Liver (tissue), 9 donors: Measurements from ENCODE around the gene XK. TPM values are rescaled to one million over a fixed set of nuclear protein-coding genes. Genes with fewer than 3 reads are reported as not detected.

Source experiments
- DNase-seq: peaks from one replicate; pipeline ENCODE4 v3.0.0-alpha.2; 2017; ENCODE audit warnings: low spot score
- H3K27ac ChIP-seq, 2 donors: one replicate each; pipeline ENCODE4 v1.7.0; 2013; ENCODE audit warnings: inconsistent platforms in 2 of 2, low read length in 2 of 2, control low read depth in 1 of 2, low read depth in 1 of 2, mild to moderate bottlenecking in 1 of 2
- H3K27me3 ChIP-seq, 4 donors: one replicate each; pipeline versions ENCODE4 v1.6.1 to v1.7.0; 2013; ENCODE audit warnings: low read length in 3 of 4, inconsistent platforms in 1 of 4, mild to moderate bottlenecking in 1 of 4, moderate library complexity in 1 of 4; ENCODE audit not compliant: control insufficient read depth in 4 of 4, insufficient read depth in 4 of 4
- H3K36me3 ChIP-seq, 4 donors: one replicate each; pipeline versions ENCODE4 v1.6.1 to v1.7.0; 2013; ENCODE audit warnings: low read length in 3 of 4, mild to moderate bottlenecking in 3 of 4, low read depth in 1 of 4, moderate library complexity in 1 of 4; ENCODE audit not compliant: control insufficient read depth in 4 of 4, insufficient read depth in 3 of 4
- H3K4me1 ChIP-seq, 4 donors: one replicate each; pipeline versions ENCODE4 v1.6.1 to v1.7.0; 2013; ENCODE audit warnings: low read length in 3 of 4, mild to moderate bottlenecking in 3 of 4, moderate library complexity in 1 of 4; ENCODE audit not compliant: control insufficient read depth in 4 of 4, insufficient read depth in 4 of 4
- H3K4me3 ChIP-seq, 3 donors: one replicate each; pipeline versions ENCODE4 v1.6.1 to v1.7.0; 2013; ENCODE audit warnings: low read length in 3 of 3, control low read depth in 1 of 3, low read depth in 1 of 3, mild to moderate bottlenecking in 1 of 3
- H3K9ac ChIP-seq, 2 donors: one replicate each; pipeline ENCODE4 v1.7.0; 2013; ENCODE audit warnings: low read length in 2 of 2, mild to moderate bottlenecking in 2 of 2, moderate library complexity in 2 of 2, control low read depth in 1 of 2, low read depth in 1 of 2
- H3K9me3 ChIP-seq, 4 donors: one replicate each; pipeline versions ENCODE4 v1.6.1 to v1.7.0; 2013; ENCODE audit warnings: low read length in 3 of 4; ENCODE audit not compliant: control insufficient read depth in 4 of 4
- ATF3 ChIP-seq: IDR thresholded peaks from 2 replicates; pipeline ENCODE4 v1.6.1; 2016; ENCODE audit warnings: antibody characterized with exemption
- CTCF ChIP-seq: fragments of 150-350 bp; IDR thresholded peaks from 2 replicates; pipeline ENCODE4 v1.5.1; 2017; ENCODE audit warnings: improper control_type of control experiment, low read depth, low read length; ENCODE audit not compliant: missing input control
- EGR1 ChIP-seq, 2 donors: IDR thresholded peaks; 2 replicates each; pipeline ENCODE4 v1.6.1; 2016 to 2018; ENCODE audit warnings: antibody characterized with exemption in 2 of 2, low read depth in 2 of 2
- FOXA2 ChIP-seq: IDR thresholded peaks from 2 replicates; pipeline ENCODE4 v1.6.1; 2016; ENCODE audit warnings: antibody characterized with exemption
- HNF4G ChIP-seq: IDR thresholded peaks from 2 replicates; pipeline ENCODE4 v1.6.1; 2016; ENCODE audit warnings: antibody characterized with exemption
- JUND ChIP-seq, 2 donors: IDR thresholded peaks; 2 replicates each; pipeline ENCODE4 v1.6.1; 2016; ENCODE audit warnings: antibody characterized with exemption in 2 of 2
- MAX ChIP-seq: IDR thresholded peaks from 2 replicates; pipeline ENCODE4 v1.6.1; 2016; ENCODE audit warnings: antibody characterized with exemption
- REST ChIP-seq: IDR thresholded peaks from 2 replicates; pipeline ENCODE4 v1.6.1; 2016; ENCODE audit warnings: antibody characterized with exemption, mild to moderate bottlenecking
- YY1 ChIP-seq: IDR thresholded peaks from 2 replicates; pipeline ENCODE4 v1.6.1; 2016; ENCODE audit warnings: antibody characterized with exemption, mild to moderate bottlenecking
- ZBTB33 ChIP-seq: IDR thresholded peaks from 2 replicates; pipeline ENCODE4 v1.6.1; 2016; ENCODE audit warnings: antibody characterized with exemption
- WGBS: extraction: QIAGEN DNeasy Blood & Tissue Kit; methylation state at CpG from one replicate; pipeline ENCODE4 v1.1.7; 2013; 5-methylcytosine and 5-hydroxymethylcytosine counted together
- polyA plus RNA-seq, 2 donors: library from polyadenylated mRNA; stranded (reverse) in 1 of 2; unstranded in 1 of 2; fragments of 200-250 nt in 1 of 2; fragments of >200 nt in 1 of 2; fragmentation: Nextera tagmentation in 1 of 2; extraction: Ambion mirVana in 1 of 2; gene quantifications; one replicate each; pipeline versions ENCODE4 v1.2.1 to v1.2.3, GENCODE V29; 2013 to 2015
- total RNA-seq, 2 donors: library from RNA; depleted of rRNA; stranded (reverse); fragments of >200 nt; gene quantifications; one replicate each; pipeline ENCODE4 v1.2.3, GENCODE V29; 2014
- donor health status: healthy.
- donor health status: healthy.
- donor health status: healthy.
- donor health status: healthy.
- donor health status: healthy.

The XK gene
- total and polyA plus RNA-seq, 4 donors: 0.83 to 68.4 (median 2.0) TPM

- peaks cover 0 to 3% (median 0%) of the 10 kb centered on the region in 4 donors for H3K27me3 ChIP-seq
- peak overlapping the region; percentile 68 to 85 for H3K27ac ChIP-seq
- 56% methylated on average over 3 of the region's 3 CpGs for WGBS
- H3K4me3 ChIP-seq: no peak overlapping the region
- H3K36me3 ChIP-seq: no peaks in the 10 kb centered on the region
- peak in 1 of 2 donors; percentile 67 for TF ChIP-seq EGR1 (IDR thresholded peaks at IDR 0.05; ENCODE audit: low read depth in 2 of 2)
- peak; percentile 55 for TF ChIP-seq YY1
- no peak for TF ChIP-seq ZBTB33
- TF ChIP-seq JUND (IDR thresholded peaks at IDR 0.05): peak; percentile 70 to 95
- no peak for TF ChIP-seq REST
- peaks cover 0 to 14% (median 6%) of the 10 kb centered on the region in 4 donors for H3K4me1 ChIP-seq
- no peak overlapping the region for H3K9ac ChIP-seq
- H3K9me3 ChIP-seq: no peaks in the 10 kb centered on the region
- no peak for DNase-seq
These were observed 26.9 kb downstream of the XK start for GRCh38 chrX:37712458-37712857.

- no peak overlapping the region for H3K9ac ChIP-seq
- H3K9me3 ChIP-seq: peaks cover 0 to 3% (median under 1%) of the 10 kb centered on the region in 4 donors
- TF ChIP-seq JUND (IDR thresholded peaks at IDR 0.05): no peak
- TF ChIP-seq MAX: no peak
- TF ChIP-seq CTCF: no peak
- TF ChIP-seq HNF4G: no peak
- no peak for TF ChIP-seq EGR1 (IDR thresholded peaks at IDR 0.05; ENCODE audit: low read depth in 2 of 2)
- no peak for TF ChIP-seq ZBTB33
- TF ChIP-seq ATF3: no peak
- no peak for TF ChIP-seq FOXA2
- no peaks in the 10 kb centered on the region for H3K36me3 ChIP-seq
- no peak for DNase-seq
- no peak overlapping the region for H3K4me3 ChIP-seq
- WGBS: 91% methylated on average over 2 of the region's 2 CpGs
- H3K27ac ChIP-seq: no peak overlapping the region
- H3K27me3 ChIP-seq: peaks cover 0 to 3% (median 0%) of the 10 kb centered on the region in 4 donors
- peaks cover 0 to 14% (median 6%) of the 10 kb centered on the region in 4 donors for H3K4me1 ChIP-seq
These were observed 28.9 kb downstream of the XK start for GRCh38 chrX:37714479-37714878.
